Measurements from ENCODE around the gene CRACDL. TPM values are rescaled to one million over a fixed set of nuclear protein-coding genes. Genes with fewer than 3 reads are reported as not detected.

CRACDL gene
- total and polyA plus RNA-seq, 2 of the 13 experiments (the other 11 are each of a cell fraction or from before 2014, with no cell fraction given): 0.15 to 0.26 TPM

GRCh38 chr2:98824256-98825019, 111.6 kb downstream of the CRACDL start:
- in situ Hi-C loops (cut with HindIII; ENCODE audit: extremely low pct_ligation_motif_present, low pct_unique_long_range_greater_than_20kb): loop anchor here (25.0 kb wide), 1 partner anchor 412 kb away; no protein-coding TSS in a partner anchor
- no peaks in the 10 kb centered on the region for H3K9me3 ChIP-seq (ENCODE audit: low read length)
- DNase-seq (ENCODE audit: low spot score) (no peak), FAIRE-seq (peak; percentile 57), ATAC-seq (no peak)
- H3K4me2 ChIP-seq (ENCODE audit: low read depth, low read length): no peak overlapping the region
- CTCF ChIA-PET (ENCODE audit: low intra/inter-chr PET ratio, low total read pairs): no interaction called here
- no peak overlapping the region for H3K9ac ChIP-seq (ENCODE audit: insufficient read depth, low read depth, low read length)
- POLR2A ChIA-PET: interaction anchor here (0.7 to 1.1 kb wide), 2 partner anchors 20 to 28 kb away, joined by 3 read pairs; no protein-coding TSS in a partner anchor
- H3K79me2 ChIP-seq (ENCODE audit: insufficient read depth, low read length): no peaks in the 10 kb centered on the region
- TF ChIP-seq ZNF460 (CRISPR knock-in tag; IDR thresholded peaks at IDR 0.05; ENCODE audit: borderline replicate concordance): no peak
- TF ChIP-seq THYN1 (CRISPR knock-in tag; IDR thresholded peaks at IDR 0.05; ENCODE audit: borderline replicate concordance, low read depth): no peak
- no peak for TF ChIP-seq NFATC3 (CRISPR knock-in tag; IDR thresholded peaks at IDR 0.05)
- TF ChIP-seq HOMEZ (CRISPR knock-in tag; IDR thresholded peaks at IDR 0.05; ENCODE audit: low read depth): no peak
- TF ChIP-seq ZNF75D (CRISPR knock-in tag; IDR thresholded peaks at IDR 0.05; ENCODE audit: borderline replicate concordance): no peak
- no peak for TF ChIP-seq ZIK1 (CRISPR knock-in tag; IDR thresholded peaks at IDR 0.05; ENCODE audit: borderline replicate concordance, low read depth)
- no peak for TF ChIP-seq IKZF1 (IDR thresholded peaks at IDR 0.05)
- no peak for TF ChIP-seq ZNF605 (CRISPR knock-in tag; IDR thresholded peaks at IDR 0.05)
- TF ChIP-seq SP1 (IDR thresholded peaks at IDR 0.05): no peak
- no peak for TF ChIP-seq SP1 (CRISPR knock-in tag; IDR thresholded peaks at IDR 0.05)
- TF ChIP-seq CC2D1A (CRISPR knock-in tag; IDR thresholded peaks at IDR 0.05): no peak
- H3K27ac ChIP-seq (ENCODE audit: extremely low read length, insufficient read depth, low read length): no peak overlapping the region
- WGBS (ENCODE audit: low lambda C conversion rate): 45% methylated on average over 2 of the region's 2 CpGs
- peaks cover 43% of the 10 kb centered on the region for H3K4me1 ChIP-seq (ENCODE audit: insufficient read depth, low read length)
- peak overlapping the region; percentile 49 for H2AFZ ChIP-seq (ENCODE audit: low read length)
- intact Hi-C loops (cut with micrococcal nuclease; ENCODE audit: unreplicated experiment): no loop called here
- BruUV-seq (replicated peaks): no TSS peak
- H3K36me3 ChIP-seq (replicated peaks in 1 of 2; ENCODE audit: control insufficient read depth in 1 of 2, insufficient read depth in 2 of 2, low read length in 2 of 2): no peaks in the 10 kb centered on the region
- H4K20me1 ChIP-seq (ENCODE audit: insufficient read depth, low read length): no peaks in the 10 kb centered on the region
- H3K4me3 ChIP-seq (replicated peaks in 1 of 3; ENCODE audit: insufficient read depth in 1 of 3, low read depth in 2 of 3, low read length in 3 of 3): no peak overlapping the region
- no peaks in the 10 kb centered on the region; a peak in 1 of 5 replicates for H3K27me3 ChIP-seq (ENCODE audit: control insufficient read depth in 1 of 2, insufficient read depth in 2 of 2, low read length in 2 of 2)
